ENCODE measurements around the gene NEURL4. TPM values are rescaled to one million over a fixed set of nuclear protein-coding genes. Genes with fewer than 3 reads are reported as not detected.

NEURL4 gene
- total and polyA plus RNA-seq, 2 experiments from 2014 or later, result 6.3 to 42.3 TPM

GRCh38 chr17:7369825-7370224 lies 40.7 kb upstream of the NEURL4 start:
- H3K79me2 ChIP-seq (replicated peaks; ENCODE audit: insufficient read depth), result no peaks in the 10 kb centered on the region
- peaks cover 9% of the 10 kb centered on the region for H3K27me3 Mint-ChIP-seq (ENCODE audit: insufficient read depth, low read depth, poor library complexity)
- H3K27me3 ChIP-seq (ENCODE audit: insufficient read depth), result no peaks in the 10 kb centered on the region
- no peaks in the 10 kb centered on the region for H3K36me3 ChIP-seq (ENCODE audit: insufficient read depth)
- H3K9me2 ChIP-seq (ENCODE audit: insufficient read depth), result no peaks in the 10 kb centered on the region
- no peak overlapping the region for H3K4me3 ChIP-seq
- H3F3A ChIP-seq (replicated peaks; ENCODE audit: low read depth), result 0 out of 2 replicates have a peak, but pooled peaks cover 5% of the 10 kb centered on the region
- no peak for DNase-seq (ENCODE audit: low spot score)
- H3K36me3 Mint-ChIP-seq (ENCODE audit: low read depth), result no peaks in the 10 kb centered on the region
- no peak overlapping the region for H3K4me2 ChIP-seq
- no peak for TF ChIP-seq EZH2 (IDR thresholded peaks at IDR 0.05; ENCODE audit: low read depth, unreplicated experiment)
- no peak for TF ChIP-seq STAT1 (IDR thresholded peaks at IDR 0.05; ENCODE audit: unreplicated experiment)
- no peak for TF ChIP-seq CTCF (conservative IDR thresholded peaks at IDR 0.05; ENCODE audit: low read depth in 2 of 2)
- TF ChIP-seq NANOG (IDR thresholded peaks at IDR 0.05; ENCODE audit: borderline replicate concordance), result no peak
- no peak for TF ChIP-seq ZNF114 (CRISPR knock-in tag; IDR thresholded peaks at IDR 0.05)
- TF ChIP-seq POLR2AphosphoS5 (IDR thresholded peaks at IDR 0.05; ENCODE audit: low read depth), result no peak
- no peak for TF ChIP-seq JUNB (IDR thresholded peaks at IDR 0.05; ENCODE audit: unreplicated experiment)
- TF ChIP-seq EZH2phosphoT487 (IDR thresholded peaks at IDR 0.05; ENCODE audit: unreplicated experiment), result no peak
- TF ChIP-seq CREB1 (CRISPR knock-in tag; IDR thresholded peaks at IDR 0.05; ENCODE audit: low read depth), result no peak
- TF ChIP-seq REST (IDR thresholded peaks at IDR 0.05; ENCODE audit: unreplicated experiment), result no peak
- TF ChIP-seq ZNF331 (CRISPR knock-in tag; IDR thresholded peaks at IDR 0.05; ENCODE audit: low read depth), result no peak
- TF ChIP-seq ZNF462 (CRISPR knock-in tag; IDR thresholded peaks at IDR 0.05), result no peak
- TF ChIP-seq ETS1 (IDR thresholded peaks at IDR 0.05), result no peak
- ATAC-seq, result no peak
- H3K27ac ChIP-seq (ENCODE audit: low read depth), result no peak overlapping the region
- H3K4me3 Mint-ChIP-seq, result no peak overlapping the region
- H2AFZ ChIP-seq, result no peak overlapping the region; the same call in 1 of the 2 replicates
- no peaks in the 10 kb centered on the region for H3K9me3 Mint-ChIP-seq
- H3K27ac Mint-ChIP-seq, result no peak overlapping the region
- H3K4me1 ChIP-seq (ENCODE audit: insufficient read depth), result peaks cover 28% of the 10 kb centered on the region
- H4K20me1 ChIP-seq (replicated peaks; ENCODE audit: insufficient read depth), result no peaks in the 10 kb centered on the region
- H3K4me1 Mint-ChIP-seq, result peaks cover 26% of the 10 kb centered on the region

Measured in GM23338 (cell line).